A549 (cell line): Measurements from ENCODE around the gene KSR2.

ENCODE experiments used
- CTCF ChIP-seq: fragments of >200 bp; sonication (Bioruptor Twin); formaldehyde crosslinking; IDR thresholded peaks from 3 replicates; pipeline ENCODE4 v1.5.1; 2016
- MAX ChIP-seq: IDR thresholded peaks from 2 replicates; pipeline ENCODE4 v1.6.1; 2012
- POLR2A ChIP-seq: IDR thresholded peaks from 2 replicates; pipeline ENCODE4 v1.6.1; 2012; ENCODE audit warnings: mild to moderate bottlenecking, low read length
- SMC3 ChIP-seq: fragments of >200 bp; sonication (Bioruptor Twin); formaldehyde crosslinking; IDR thresholded peaks from 3 replicates; pipeline ENCODE4 v1.6.1; 2018; ENCODE audit warnings: inconsistent platforms

GRCh38 chr12:117718559-117718958 is 250.2 kb downstream of the KSR2 start:
- TF ChIP-seq MAX (no peak), SMC3 (no peak), CTCF (no peak), POLR2A (no peak)
